GM13977 (cell line): ENCODE measurements around the gene PKMYT1.
A peak's percentile ranks its signal among the peaks of the same experiment; 100 is the strongest.

Source experiments
- DNase-seq: peaks from one replicate; pipeline ENCODE4 v3.0.0; 2012; ENCODE audit warnings: low spot score
- in situ Hi-C: fragments of 300-500 bp; cut with MboI; formaldehyde crosslinking; loops from one replicate; pipeline ENCODE4 v1.12.0; 2022; ENCODE audit warnings: low sequenced_read_pairs, low pct_unique_long_range_greater_than_20kb, mixed read lengths, inconsistent platforms; ENCODE audit not compliant: unreplicated experiment
- TF ChIP-seq, protein P1 (sequence below): IDR thresholded peaks from 2 replicates; pipeline ENCODE4 v1.5.1; 2012; ENCODE audit warnings: mild to moderate bottlenecking, control low read depth; ENCODE audit not compliant: insufficient read depth; ENCODE audit errors: extremely low read depth, missing control alignments

Gene PKMYT1

DNA sequence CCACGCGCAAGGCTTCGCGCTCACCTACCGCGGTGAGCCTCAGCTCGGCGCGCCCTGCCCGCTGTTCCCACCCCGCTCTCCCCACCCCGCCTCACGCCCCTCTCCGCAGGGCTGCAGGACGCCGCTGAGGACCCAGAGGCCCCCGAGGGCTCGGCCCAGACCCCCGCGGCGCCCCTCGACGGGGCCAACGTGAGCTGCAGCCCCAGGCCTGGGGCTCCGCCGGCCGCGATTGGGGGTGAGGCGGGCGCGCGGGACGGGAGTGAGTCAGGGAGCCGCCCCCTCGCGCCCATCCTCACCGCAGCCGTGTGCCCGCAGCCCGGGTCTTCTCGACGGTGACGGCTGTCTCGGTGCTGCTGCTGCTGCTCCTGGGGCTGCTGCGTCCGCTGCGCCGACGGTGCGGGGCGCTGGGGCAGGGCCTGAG, 13.0 kb downstream of the PKMYT1 start:
- DNase-seq: no peak
- TF ChIP-seq, protein P1, sequence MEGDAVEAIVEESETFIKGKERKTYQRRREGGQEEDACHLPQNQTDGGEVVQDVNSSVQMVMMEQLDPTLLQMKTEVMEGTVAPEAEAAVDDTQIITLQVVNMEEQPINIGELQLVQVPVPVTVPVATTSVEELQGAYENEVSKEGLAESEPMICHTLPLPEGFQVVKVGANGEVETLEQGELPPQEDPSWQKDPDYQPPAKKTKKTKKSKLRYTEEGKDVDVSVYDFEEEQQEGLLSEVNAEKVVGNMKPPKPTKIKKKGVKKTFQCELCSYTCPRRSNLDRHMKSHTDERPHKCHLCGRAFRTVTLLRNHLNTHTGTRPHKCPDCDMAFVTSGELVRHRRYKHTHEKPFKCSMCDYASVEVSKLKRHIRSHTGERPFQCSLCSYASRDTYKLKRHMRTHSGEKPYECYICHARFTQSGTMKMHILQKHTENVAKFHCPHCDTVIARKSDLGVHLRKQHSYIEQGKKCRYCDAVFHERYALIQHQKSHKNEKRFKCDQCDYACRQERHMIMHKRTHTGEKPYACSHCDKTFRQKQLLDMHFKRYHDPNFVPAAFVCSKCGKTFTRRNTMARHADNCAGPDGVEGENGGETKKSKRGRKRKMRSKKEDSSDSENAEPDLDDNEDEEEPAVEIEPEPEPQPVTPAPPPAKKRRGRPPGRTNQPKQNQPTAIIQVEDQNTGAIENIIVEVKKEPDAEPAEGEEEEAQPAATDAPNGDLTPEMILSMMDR: no peak
- in situ Hi-C loops: no loop called here

- in situ Hi-C loops: no loop called here
- TF ChIP-seq, protein P1: no peak
- no peak for DNase-seq
Observed at GRCh38 chr16:2966808-2967191, 13.4 kb downstream of the PKMYT1 start.

DNA sequence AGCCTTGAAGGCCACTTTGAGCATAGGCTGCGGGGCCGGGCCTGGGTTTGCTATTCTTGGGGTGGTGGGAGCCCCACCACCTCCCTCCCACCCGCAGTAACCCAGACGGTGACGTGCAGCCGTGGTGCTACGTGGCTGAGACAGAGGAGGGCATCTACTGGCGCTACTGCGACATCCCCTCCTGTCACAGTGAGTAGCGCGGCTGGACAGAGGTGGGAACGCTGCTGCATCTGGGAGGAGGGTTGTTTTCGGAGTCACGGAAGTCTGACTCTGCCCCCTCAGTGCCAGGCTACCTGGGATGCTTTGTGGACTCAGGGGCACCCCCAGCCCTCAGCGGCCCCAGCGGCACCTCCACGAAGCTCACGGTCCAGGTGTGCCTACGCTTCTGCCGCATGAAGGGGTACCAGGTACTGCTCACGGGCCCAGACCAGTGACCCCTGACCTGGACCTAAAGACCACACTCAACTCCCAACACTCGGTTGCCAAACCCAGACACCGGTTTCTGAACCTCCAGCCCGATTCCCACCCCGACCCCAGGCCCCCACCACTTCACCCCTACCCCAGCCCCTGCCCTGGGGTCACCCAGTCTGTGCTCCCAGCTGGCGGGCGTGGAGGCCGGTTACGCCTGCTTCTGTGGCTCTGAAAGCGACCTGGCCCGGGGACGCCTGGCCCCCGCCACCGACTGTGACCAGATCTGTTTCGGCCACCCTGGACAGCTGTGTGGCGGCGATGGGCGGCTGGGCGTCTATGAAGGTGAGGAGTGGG, 14.0 kb downstream of the PKMYT1 start:
- TF ChIP-seq, protein P1: no peak
- no peak for DNase-seq
- in situ Hi-C loops: no loop called here

- DNase-seq: peak; percentile 96
- TF ChIP-seq, protein P1: no peak
- in situ Hi-C loops: no loop called here
Observed at GRCh38 chr16:2964475-2965336, 15.5 kb downstream of the PKMYT1 start.

DNA sequence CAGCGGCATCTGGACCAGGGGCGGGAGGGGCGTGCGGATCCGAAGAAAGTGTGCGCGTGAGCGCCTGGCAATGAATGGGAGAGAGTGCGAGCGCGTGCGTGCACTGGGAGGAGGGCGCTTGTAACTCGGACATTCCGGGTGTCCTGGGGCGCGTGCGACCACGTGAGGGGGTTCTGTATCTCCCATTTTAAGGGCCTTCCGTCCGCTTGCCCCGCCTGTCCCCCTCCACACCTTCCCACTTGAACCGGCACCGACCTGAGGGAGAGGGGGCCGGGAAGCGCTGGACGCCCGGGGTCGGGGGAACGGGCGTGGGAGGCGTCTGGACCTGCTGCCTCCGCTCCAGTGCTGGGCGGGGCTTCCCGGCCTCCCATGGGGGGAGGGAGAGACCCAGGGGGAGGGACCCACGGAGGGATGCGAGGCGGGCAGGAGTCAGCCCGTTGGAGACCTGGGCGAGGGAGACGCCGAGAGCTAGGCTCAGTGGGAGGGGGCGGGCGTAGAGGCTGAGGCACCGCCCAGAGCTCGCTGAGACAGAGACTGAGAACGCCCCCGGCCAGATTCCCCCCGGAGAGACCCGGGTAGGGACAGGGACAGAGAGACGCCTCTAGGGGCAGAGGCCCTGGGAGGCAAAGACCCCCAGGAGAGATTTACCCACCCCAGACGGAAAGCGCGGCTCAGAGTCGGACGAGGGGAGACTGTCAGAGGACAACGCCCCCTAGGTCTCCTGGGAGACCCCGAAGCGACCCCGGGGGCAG, 16.3 kb downstream of the PKMYT1 start, which contains the start of gene KREMEN2:
KREMEN2 (plus strand) TSS at position 553 of the 752 bp plus-strand sequence. CDS start 246 bp downstream, outside the sequence.
- TF ChIP-seq, protein P1: no peak
- in situ Hi-C loops: no loop called here
- peak; percentile 75 for DNase-seq

GRCh38 chr16:2963074-2963722, 17.0 kb downstream of the PKMYT1 start:
- in situ Hi-C loops: no loop called here
- peak; percentile 74 for DNase-seq
- TF ChIP-seq, protein P1: no peak
